Activated CD4-positive, alpha-beta T cell treated with anti-CD3 and anti-CD28 coated beads for 48 hours (primary cell): ENCODE results near the gene ANKH.

Experiments used
- DNase-seq: peaks from one replicate; pipeline ENCODE4 v3.0.0-alpha.2; 2020

ANKH gene

DNA sequence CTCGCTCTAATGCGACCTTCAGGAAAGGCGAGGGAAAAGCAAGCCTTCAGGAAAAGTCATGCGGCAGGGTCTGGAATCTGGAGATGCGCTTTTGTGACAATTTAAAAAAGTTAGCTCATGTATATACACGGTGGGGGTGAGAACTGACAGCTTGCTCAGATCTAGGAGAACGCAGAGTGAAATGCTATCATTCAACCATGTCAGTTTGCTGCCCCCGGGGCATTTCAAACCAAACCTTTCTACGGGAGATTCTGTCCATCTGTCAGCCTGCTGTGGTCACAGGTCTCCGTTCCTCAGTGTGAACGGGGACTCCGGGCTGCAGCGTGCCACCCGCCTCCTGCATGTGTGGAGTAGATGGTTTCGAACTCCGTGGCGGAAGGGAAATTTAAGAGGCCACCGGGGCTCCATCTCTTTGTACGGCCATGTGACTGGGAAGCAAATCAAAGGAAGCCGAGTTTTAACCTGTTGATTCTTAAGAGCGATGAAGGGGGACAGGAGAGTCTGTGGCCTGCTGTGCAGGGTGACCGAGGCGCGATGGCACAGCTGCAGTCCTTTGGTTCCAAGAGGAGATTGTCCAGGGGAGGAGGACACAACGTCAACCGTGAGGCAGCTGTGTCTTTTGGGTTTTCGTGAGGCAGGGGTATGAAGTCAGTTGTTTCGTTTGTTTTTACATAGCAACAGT, 161.1 kb downstream of the ANKH start:
- no peak for DNase-seq

DNA sequence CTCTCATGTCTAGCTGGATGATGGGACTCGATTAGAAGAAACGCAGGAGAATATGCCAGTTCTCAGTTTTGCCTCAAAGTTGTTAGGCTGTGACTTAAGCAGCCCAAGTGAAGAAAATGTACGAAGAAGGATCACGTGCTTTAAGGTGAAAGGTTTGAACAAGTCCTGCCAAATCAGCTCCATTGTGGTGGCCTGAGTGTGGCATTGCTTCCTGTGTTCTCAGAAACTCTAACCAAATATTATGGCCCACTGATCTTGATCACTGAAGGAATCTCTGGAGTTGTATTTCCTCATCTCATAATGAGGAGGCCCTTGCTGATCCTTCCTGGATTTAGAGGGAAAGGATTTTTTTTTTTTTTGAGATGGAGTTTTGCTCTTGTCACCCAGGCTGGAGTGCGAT, 163.0 kb downstream of the ANKH start:
- DNase-seq = no peak

DNA sequence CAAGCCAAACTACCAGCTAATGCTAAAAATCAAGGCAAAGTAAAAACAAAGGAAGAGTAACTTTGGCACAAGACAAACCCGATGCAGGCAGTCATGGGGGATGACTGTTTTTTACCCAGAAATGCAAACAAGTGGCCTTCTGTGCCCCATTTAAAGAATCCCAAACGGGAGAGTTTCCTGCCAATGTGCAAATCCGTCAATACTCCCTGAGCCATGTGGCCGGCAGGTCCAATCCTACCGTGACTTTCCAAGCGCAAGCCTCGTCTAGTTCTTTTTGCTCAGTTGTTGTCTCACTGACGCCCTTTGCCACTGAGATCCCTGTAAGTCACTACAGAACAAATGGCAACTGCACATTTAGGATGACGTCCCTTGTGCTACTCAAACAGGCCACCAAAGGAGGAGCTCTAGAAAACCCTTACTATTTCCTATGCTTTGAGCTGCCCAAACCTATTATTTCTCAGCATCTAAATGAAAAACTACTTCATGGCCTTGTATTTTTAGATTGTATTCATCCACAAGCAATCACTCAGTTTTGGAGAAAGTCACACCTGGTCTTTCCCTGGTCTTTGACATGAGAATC, 163.7 kb downstream of the ANKH start:
- no peak for DNase-seq

DNA sequence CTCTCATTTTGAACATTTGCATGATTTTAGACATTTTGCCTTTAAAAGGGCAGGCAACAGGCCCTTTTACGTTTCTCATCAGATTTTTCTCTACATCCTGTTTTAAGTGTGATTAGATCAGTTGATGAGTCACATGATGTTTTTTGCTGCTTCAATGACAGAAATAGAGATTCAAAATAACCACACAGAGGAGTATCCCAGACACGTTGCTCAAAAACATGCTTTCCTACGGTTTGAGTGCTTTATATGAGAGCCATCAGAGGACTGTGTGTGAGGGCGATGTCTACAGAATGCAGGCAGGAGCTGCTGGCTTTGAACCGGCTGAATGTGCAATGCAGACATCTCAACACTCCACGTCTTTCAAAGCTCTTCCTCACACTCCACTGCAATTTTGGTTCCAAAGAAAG, 165.0 kb downstream of the ANKH start:
- peak; percentile 38 for DNase-seq

DNA sequence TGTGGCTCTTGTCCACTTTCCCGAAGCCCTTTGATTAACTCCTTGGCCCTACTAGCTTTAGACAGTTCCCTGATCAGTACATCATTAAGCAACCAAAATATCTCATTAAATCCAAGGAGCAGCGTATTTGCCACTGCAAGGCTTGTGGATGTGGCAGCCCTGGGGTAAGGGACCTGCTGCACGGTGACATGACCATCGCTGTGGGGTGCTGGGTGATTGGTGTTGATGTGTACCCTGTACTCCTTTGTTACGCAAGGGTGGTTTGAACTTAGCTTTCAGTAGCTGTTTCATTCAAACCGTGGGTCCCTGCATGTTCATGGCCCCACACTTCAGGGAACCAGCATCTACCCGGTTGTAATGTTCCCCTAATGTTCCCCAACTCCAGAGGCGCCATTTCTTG, 166.0 kb downstream of the ANKH start:
- no peak for DNase-seq

DNA sequence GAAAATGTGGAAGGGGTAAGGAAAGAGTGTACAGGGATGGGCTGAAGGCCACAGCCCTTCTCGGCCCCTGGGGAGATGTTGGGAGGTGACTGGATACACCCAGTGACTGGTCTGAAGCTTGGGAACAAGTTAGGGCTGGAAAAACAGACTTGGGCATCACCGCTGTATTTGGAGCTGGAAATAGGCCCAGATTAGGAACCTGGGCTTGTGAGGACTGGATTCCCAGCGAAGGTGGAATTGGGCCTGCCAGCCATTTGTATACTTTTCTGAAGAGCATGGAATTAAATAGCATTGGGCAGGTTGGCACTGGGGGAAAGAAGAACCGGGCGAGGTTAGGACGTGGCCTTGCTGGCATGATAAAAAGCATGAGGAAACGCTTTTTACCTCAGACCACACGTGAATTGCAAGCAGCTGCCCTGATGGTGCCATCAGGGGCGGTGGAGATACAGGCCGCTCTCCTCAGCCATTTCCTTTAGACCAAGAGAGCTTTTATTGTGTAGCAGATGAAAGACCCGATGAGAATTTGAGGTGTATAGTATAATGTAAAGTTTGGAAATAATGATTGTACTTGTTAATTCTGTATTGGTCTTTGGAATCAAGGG, 169.2 kb downstream of the ANKH start:
- DNase-seq = no peak

DNA sequence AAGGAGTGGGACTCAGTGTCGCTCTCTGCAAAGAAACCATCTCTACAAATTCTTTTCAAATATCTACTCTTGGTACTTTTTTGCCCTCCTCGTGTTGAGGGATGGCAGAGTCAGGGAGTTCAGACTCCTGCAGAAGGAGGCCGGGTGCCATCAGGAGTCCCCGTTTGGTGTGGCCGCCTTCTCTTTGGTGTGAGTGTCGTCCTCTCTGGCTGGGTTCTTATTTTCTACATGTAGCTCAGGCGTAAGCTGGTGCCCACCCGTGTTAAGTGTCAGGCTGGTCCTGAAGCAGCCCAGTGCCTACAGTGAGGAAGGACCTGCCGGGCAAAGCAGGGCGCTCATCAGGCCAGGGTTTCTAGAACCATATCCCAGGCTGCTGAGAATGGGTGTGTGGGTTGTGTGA, 170.0 kb downstream of the ANKH start:
- DNase-seq = no peak

DNA sequence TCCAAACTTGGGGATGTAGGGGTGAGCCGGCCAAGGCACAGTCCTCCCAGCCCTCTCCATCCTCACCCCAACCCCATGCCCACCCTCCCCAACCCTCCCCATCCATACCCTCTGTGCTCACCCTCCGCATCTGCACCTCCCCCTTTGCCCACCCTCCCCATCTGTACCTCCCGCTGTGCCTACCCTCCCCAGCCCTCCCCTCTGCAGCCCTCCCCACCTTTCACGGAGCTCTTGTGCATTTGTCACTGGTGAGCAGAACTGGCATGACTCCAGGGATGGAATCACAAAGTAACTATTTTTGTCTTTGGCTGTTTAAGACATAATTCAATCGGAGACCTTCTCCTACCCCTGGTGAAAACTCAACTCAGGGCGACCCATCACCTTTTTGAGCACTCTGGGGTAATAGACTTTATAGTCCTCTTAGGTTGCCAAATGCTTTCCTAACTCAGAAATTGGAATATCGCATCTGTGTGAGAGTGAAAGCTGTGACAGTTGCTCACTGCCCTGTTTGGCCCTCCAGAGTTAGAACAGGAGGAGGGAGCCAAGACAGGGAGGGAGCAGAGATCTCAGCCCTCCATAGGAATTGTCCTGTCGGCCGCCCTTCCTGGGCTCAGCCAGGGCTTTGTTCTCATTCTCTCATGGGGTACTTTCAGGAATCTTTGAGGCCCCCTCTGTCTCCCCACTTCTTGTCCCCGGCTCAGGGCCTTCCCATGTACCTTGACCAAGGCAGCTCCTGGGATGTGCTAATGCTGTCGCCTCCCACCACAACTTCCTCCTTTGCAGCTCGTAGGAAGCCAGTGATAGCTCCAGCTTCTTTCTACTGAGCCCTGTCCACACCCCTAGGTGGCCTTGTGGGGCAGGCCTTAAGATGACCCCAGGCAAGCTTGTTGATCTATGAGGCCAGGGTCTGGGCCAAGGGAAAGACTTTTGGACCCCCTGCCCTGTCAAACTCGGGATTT, 170.8 kb downstream of the ANKH start:
- DNase-seq = no peak

DNA sequence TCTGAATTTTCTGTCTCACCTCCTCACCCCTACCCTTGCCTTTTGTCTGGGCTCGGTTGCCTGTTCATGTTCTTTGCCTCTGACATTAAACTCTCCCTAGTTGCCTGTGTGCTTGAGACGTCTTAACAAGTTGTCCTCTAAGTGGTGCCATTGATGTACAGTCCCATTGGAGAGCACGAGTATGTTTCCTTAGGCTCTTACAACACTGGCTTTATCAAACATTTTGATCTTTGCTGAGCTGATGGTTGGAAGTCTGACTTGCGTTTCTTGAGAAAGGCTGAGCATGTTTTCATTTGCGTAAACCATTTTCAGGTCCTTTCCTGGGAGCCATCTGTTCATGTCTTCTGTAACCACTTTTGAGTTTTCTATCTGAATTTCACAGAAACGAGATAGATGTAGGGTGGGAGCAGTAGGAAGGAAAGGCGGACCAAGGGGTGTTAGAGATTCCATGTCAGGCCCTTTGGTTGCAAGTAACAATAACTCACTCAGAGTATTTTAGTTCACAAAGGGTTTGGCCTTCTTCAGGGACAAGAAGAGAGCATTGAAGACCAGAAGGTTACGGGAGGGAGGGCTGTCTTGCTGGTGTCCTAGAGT, 171.7 kb downstream of the ANKH start:
- DNase-seq = no peak

DNA sequence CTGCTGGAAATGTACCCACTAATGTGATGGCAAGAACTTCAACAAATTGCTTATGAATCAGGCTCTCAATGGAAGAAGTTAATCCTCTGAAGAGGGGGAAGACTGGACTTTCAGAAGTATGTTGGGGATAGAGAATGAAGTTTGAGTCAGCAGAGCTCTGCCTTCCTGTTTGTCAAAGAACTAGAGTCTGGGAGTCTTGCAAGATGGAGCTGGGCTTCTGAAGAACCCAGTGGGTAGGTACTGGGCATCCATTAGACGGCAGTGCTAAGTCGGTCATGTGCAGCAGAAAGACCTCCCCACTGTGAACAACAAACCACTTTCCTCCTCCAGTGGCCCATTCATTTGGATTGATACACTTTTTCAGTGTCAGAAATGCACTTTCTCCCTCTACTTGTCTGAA, 172.4 kb downstream of the ANKH start:
- no peak for DNase-seq

DNA sequence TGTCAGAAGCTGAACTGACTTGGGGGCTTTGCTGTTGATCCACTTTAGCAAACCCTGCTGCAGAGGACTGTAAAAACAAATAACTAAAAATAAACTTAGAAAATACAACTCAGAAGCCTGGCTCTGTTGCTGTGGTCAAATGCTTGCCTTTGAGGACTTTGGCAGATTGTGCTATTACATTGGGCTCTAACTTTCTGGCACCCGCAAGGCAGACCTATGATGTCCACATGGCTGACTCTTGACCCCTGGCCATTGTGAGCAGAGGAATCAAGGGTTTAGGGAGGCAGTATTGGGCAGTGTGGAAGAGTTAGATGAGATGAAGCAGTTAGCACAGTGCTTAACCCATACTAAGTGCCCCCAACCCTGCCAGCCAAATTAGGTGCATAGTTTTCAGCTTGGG, 173.1 kb downstream of the ANKH start:
- DNase-seq = no peak

DNA sequence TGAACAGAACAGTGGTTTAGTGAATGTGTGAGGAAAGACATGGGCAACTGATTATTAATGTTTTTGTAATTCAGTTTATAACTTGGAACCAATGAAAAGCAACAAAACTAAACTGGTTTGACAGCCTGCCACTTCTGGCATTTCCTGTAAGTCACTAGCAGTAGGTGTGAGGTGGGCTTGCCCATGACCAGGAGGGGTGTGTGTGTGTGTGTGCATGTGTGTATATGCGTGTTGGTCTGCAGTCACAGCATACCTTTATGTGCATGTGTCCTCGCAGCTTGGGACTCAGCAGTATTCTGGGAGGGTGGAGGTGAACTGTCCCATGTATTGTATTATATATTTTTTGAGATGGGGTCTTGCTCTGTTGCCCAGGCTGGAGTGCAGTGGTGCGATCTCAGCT, 174.7 kb downstream of the ANKH start:
- no peak for DNase-seq

DNA sequence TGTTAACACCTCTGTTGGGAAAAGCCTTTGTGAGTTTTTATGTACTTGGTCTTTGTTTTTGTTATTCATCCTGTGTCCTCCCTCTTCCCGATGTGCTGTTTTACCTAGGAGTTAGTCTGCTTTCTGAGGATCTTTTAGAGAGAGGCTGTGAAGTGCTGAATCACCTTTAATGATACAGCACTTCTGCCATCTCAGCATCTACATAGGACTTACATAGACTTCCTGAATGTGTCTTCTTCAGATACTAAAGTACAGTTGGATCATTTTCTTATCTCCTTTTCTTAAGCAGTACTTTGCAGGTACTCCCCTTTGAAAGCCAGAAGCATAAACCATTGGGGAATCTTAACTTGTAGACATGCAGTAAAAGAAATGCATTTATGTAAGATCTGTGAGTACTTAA, 175.5 kb downstream of the ANKH start:
- DNase-seq = no peak

DNA sequence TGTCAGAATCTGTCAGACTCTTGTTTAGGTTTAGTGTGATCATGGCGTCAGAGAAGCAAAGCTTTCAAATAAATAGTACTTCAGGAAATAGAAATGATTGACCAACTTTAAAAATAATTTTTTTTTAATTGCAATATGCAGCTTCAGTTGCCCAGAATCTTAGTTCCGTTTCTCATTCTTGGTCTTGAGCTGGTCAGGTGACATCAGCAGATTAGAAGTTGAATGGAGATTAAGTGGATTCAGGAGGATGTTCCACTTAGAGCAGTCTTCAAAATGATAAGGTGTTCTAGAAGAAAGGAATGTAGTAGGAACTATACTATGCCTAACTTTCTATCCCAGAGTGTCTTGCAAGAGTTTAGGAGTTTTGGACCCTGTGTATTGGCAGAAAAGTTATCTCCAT, 176.4 kb downstream of the ANKH start:
- DNase-seq = no peak

DNA sequence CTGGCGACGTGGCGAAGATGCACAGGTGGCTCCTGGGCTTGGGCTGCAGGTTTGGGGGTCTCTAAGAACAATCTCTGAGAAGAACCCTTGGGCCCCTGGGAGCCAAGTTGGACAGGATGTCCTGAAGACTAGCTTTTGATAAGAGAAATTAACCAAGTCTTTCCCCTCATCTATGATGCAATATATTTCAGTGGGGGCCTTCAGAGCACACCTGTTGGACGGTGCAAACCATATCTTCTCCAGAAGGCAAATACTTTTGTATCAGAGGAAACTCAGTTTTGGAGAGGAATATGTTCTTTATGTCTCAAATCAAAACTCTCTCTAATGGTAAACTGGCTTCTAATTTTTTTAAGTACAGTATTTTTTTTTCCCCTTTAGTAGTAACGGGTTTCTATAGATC, 178.5 kb downstream of the ANKH start:
- DNase-seq = no peak

DNA sequence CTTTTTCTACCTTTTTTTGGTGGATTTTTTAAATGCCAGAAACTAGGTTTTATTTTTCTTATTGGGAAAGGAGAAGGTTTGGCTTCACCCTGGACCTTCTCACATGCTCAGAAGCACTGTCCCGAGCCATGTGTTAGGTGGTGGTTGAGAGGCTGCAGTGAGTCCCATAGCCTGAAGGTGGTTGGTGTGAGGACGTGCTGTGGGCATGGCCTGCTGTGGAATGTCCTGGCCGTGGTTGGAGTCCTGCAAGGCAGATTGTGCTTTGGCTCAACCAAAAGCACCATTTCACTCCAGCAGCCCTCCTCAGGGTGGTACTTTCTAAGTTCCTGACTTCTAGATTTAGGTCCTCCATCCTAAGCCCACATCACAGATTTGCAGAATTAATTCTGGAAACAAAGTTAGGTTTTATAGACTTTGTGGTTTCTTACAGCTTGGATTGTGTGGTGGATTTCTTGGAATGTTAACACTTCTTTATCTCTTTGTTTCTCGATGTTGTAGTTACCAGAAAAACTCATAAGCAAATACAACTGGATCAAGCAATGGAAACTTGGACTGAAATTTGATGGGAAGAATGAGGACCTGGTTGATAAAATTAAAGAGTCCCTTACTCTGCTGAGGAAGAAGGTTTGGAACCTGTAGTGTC, 184.4 kb downstream of the ANKH start:
- DNase-seq = no peak

DNA sequence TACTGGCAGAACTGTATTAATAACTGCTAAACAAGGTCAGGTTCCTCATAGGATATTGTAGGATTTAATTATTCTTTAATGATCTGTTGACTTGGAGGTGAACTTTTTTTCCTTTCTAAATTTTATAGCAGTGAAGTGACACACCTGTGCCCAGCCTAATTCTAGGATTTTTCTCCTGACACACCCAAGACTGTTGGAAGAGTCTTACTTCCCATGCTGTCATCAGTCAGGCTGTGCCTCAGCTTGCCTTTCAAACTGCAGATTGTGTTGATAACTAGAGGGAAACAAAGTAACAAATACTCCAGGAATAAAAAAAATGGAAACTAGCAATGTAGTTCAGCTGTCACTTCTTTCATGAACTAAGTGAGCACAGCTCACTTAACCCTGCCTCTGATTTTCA, 185.1 kb downstream of the ANKH start:
- DNase-seq = no peak

DNA sequence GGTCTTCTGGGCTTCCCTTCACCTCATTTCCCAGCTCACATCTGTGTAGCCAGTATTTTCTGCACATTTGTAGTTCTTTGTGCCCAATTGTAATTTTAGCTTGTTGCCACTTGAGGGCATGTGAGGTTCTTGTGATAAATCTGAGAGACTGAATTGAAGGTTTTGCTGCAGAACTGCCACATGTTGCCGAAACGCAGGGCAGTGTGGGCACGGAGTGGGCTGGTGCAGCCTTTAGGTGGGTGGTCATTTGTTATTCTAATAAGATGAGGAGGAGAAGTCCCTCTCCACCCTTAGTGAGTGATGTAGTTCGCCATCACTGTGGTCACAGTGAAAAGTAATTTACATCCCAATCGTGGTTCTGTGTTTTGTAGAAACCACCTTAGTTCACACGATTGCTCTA, 185.8 kb downstream of the ANKH start:
- peak; percentile 52 for DNase-seq

DNA sequence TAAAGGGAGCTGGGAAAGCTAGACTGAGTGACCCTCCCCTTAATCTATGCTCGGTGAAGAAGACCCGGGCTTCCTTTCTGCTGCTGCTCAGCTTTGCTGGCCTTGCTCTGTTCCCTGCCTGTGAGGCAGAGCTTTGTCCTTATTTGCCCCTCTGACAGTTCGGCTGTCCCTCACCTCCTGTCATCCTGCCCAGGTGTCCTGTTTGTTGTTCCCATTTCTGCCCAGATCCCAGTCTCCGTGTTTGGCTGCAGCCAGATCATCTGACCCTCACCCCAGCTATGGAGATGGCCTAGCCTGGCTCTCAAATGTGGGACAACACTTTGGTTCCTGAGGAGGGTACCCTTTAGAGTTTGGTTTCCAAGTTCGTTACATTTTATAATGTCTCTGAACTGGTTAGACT, 186.8 kb downstream of the ANKH start:
- no peak for DNase-seq

DNA sequence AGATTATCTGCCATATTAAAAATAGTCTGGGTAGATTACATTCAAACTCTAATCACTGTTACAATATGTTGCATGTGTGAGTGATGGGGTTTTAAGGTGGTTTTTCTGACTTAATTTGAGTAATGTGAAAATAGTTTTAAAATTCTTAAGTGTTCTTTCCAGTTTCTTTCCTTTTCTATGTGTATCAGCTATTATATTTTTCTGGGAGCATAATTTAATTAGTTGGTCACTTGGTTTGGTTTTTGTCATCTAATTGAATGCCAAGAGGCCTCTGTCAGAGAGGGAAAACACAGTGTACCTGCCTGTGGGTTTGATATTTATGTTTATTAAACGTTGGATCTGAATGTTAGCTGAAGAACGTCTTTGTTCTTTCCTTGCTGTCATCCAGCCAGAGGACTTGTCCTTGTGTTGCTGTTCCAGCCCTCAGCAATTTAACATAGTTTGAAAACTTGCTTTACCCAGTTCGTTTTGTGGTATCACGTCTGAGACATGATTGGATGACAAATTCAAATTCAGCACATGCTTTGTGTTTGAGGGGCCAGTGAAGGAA, 187.6 kb downstream of the ANKH start:
- DNase-seq = no peak

DNA sequence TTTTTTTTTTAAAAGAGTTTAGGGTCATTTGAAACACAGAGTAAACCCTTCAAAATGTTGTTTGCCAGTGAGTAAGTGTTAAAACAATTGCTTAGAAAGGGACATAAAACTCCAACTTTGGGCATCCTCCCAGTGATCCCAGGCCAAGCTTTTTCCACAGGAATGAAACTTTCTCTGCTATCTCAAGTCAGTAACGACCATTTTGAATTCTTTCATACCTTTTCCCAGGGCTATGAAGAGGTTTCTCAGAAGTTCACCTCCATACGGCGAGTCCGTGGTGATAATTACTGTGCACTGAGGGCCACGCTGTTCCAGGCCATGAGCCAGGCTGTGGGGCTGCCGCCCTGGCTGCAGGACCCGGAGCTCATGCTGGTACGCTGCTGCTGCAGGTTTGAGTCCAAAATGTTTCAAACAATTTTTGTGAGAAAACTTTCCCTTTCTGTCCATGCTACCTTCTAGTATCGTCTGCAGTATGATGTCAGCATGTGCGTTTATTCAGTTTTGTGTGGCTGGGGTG, 190.3 kb downstream of the ANKH start:
- no peak for DNase-seq

DNA sequence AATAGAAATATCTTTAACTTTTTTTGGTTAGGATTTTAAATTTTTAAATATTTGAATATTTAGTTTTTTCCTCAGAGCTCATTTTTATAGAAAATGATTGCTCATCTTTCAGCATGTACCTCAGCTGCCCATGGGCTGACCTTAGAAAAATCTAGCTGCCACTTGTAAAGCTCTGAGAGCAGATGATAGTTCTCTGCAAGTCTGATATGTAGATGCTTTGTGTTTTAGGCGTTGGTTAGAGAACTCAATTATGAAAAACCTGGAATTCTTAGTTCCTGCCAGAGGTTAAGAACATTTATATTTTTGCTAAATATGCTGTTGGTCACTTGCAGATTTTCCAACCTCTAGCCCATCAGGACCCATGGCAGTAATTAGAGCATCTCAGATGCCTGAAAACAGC, 192.0 kb downstream of the ANKH start:
- no peak for DNase-seq
